WTC11 (cell line): ENCODE measurements around the gene RETREG2. TPM values are rescaled to one million over a fixed set of nuclear protein-coding genes. Genes with fewer than 3 reads are reported as not detected.

ENCODE experiments used
- ATAC-seq: fragments of 200-7000 bp; cut with Tn5 transposase; 2 replicates; pipeline ENCODE4 v1.10.0; 2021; ENCODE audit warnings: mild to moderate bottlenecking, moderate library complexity
- CTCF ChIA-PET: fragments of 300-600 bp; sonication (Branson Sonifier 250); formaldehyde crosslinking; loops from one replicate; lab custom pipeline; 2021; ENCODE audit warnings: antibody characterized with exemption; lab: Charles Lee
- POLR2A ChIA-PET: fragments of 350-600 bp; sonication (Branson Sonifier 250); formaldehyde crosslinking; loops from one replicate; lab custom pipeline; 2021; ENCODE audit warnings: antibody characterized with exemption; lab: Charles Lee
- DNase-seq: peaks from one replicate; pipeline ENCODE4 v3.0.0; 2021; ENCODE audit warnings: low spot score
- H3K27ac Mint-ChIP-seq: 2 replicates; pipeline ENCODE4 v1.8.0; 2021; ENCODE audit warnings: mixed read lengths
- H3K27me3 Mint-ChIP-seq: 2 replicates; pipeline ENCODE4 v1.8.0; 2021; ENCODE audit warnings: low read depth, mild to moderate bottlenecking, moderate library complexity, mixed read lengths
- H3K36me3 Mint-ChIP-seq: 2 replicates; pipeline ENCODE4 v1.8.0; 2021; ENCODE audit warnings: mixed read lengths
- H3K4me1 Mint-ChIP-seq: 2 replicates; pipeline ENCODE4 v1.8.0; 2022; ENCODE audit warnings: mixed read lengths
- H3K4me3 Mint-ChIP-seq: 2 replicates; pipeline ENCODE4 v1.8.0; 2021; ENCODE audit warnings: mild to moderate bottlenecking, moderate library complexity, mixed read lengths
- H3K9me3 Mint-ChIP-seq: 2 replicates; pipeline ENCODE4 v1.8.0; 2021; ENCODE audit warnings: mixed read lengths
- ATF1 ChIP-seq: sonication (generic); formaldehyde crosslinking; IDR thresholded peaks from 2 replicates; pipeline ENCODE4 v1.8.1; 2023; ENCODE audit warnings: mild to moderate bottlenecking, moderate library complexity, missing genetic modification reagents
- ATF3 ChIP-seq: sonication (generic); formaldehyde crosslinking; conservative IDR thresholded peaks from 2 replicates; pipeline ENCODE4 v1.8.1; 2022; ENCODE audit warnings: mild to moderate bottlenecking, missing genetic modification reagents
- E2F5 ChIP-seq: sonication (generic); formaldehyde crosslinking; IDR thresholded peaks from 2 replicates; pipeline ENCODE4 v1.8.1; 2022; ENCODE audit warnings: mild to moderate bottlenecking, moderate library complexity, missing genetic modification reagents
- EMX1 ChIP-seq: fragments of 250-450 bp; sonication (Bioruptor Pico); IDR thresholded peaks from 2 replicates; pipeline ENCODE4 v1.8.0; 2021; ENCODE audit warnings: mild to moderate bottlenecking
- GABPB1 ChIP-seq: sonication (generic); formaldehyde crosslinking; IDR thresholded peaks from 2 replicates; pipeline ENCODE4 v1.8.1; 2023; ENCODE audit warnings: mild to moderate bottlenecking, missing genetic modification reagents
- GRHL2 ChIP-seq: fragments of 250-450 bp; sonication (Bioruptor Pico); IDR thresholded peaks from 2 replicates; pipeline ENCODE4 v1.8.0; 2022; ENCODE audit warnings: mild to moderate bottlenecking, moderate library complexity; ENCODE audit not compliant: insufficient replicate concordance, severe bottlenecking
- GTF2I ChIP-seq: fragments of 250-450 bp; sonication (Bioruptor Pico); conservative IDR thresholded peaks from 2 replicates; pipeline ENCODE4 v1.4.0; 2021; ENCODE audit warnings: mild to moderate bottlenecking
- HMGA2 ChIP-seq: fragments of 250-450 bp; sonication (Bioruptor Pico); IDR thresholded peaks from 2 replicates; pipeline ENCODE4 v1.4.0; 2021; ENCODE audit warnings: mild to moderate bottlenecking, moderate library complexity
- HMGXB4 ChIP-seq: sonication (generic); formaldehyde crosslinking; IDR thresholded peaks from 2 replicates; pipeline ENCODE4 v1.8.1; 2023; ENCODE audit warnings: mild to moderate bottlenecking, moderate library complexity, missing genetic modification reagents
- MXD4 ChIP-seq: fragments of 250-450 bp; sonication (Bioruptor Pico); IDR thresholded peaks from 2 replicates; pipeline ENCODE4 v1.8.0; 2021; ENCODE audit warnings: mild to moderate bottlenecking, moderate library complexity, borderline replicate concordance
- NFYB ChIP-seq: sonication (generic); formaldehyde crosslinking; conservative IDR thresholded peaks from 2 replicates; pipeline ENCODE4 v1.8.0; 2022; ENCODE audit warnings: low read depth, missing genetic modification reagents
- NR1H2 ChIP-seq: sonication (generic); formaldehyde crosslinking; IDR thresholded peaks from 2 replicates; pipeline ENCODE4 v1.9.0; 2021; ENCODE audit warnings: mild to moderate bottlenecking, moderate library complexity, missing genetic modification reagents
- OVOL2 ChIP-seq: fragments of 250-450 bp; sonication (Bioruptor Pico); IDR thresholded peaks from 2 replicates; pipeline ENCODE4 v1.9.0; 2021; ENCODE audit warnings: mild to moderate bottlenecking, borderline replicate concordance
- PREB ChIP-seq: sonication (generic); formaldehyde crosslinking; IDR thresholded peaks from 2 replicates; pipeline ENCODE4 v1.8.1; 2022; ENCODE audit warnings: mild to moderate bottlenecking, missing genetic modification reagents, moderate library complexity, borderline replicate concordance
- RORB ChIP-seq: fragments of 250-450 bp; sonication (Bioruptor Pico); IDR thresholded peaks from 2 replicates; pipeline ENCODE4 v1.9.0; 2021; ENCODE audit warnings: mild to moderate bottlenecking
- SMAD4 ChIP-seq: sonication (generic); formaldehyde crosslinking; IDR thresholded peaks from 2 replicates; pipeline ENCODE4 v1.8.0; 2022; ENCODE audit warnings: mild to moderate bottlenecking, missing genetic modification reagents
- SOX15 ChIP-seq: fragments of 250-450 bp; sonication (Bioruptor Pico); IDR thresholded peaks from 2 replicates; pipeline ENCODE4 v1.9.0; 2021; ENCODE audit warnings: mild to moderate bottlenecking
- ZBTB21 ChIP-seq: sonication (generic); formaldehyde crosslinking; IDR thresholded peaks from 2 replicates; pipeline ENCODE4 v1.8.1; 2023; ENCODE audit warnings: mild to moderate bottlenecking, missing genetic modification reagents, borderline replicate concordance
- ZNF219 ChIP-seq: sonication (generic); formaldehyde crosslinking; IDR thresholded peaks from 2 replicates; pipeline ENCODE4 v1.8.0; 2023; ENCODE audit warnings: missing genetic modification reagents, mild to moderate bottlenecking, borderline replicate concordance
- ZNF263 ChIP-seq: sonication (generic); formaldehyde crosslinking; IDR thresholded peaks from 2 replicates; pipeline ENCODE4 v1.8.1; 2022; ENCODE audit warnings: low read depth, mild to moderate bottlenecking, moderate library complexity, missing genetic modification reagents
- ZNF281 ChIP-seq: sonication (generic); formaldehyde crosslinking; IDR thresholded peaks from 2 replicates; pipeline ENCODE4 v1.8.0; 2023; ENCODE audit warnings: mild to moderate bottlenecking, missing genetic modification reagents
- ZNF317 ChIP-seq: sonication (generic); formaldehyde crosslinking; IDR thresholded peaks from 2 replicates; pipeline ENCODE4 v1.8.1; 2023; ENCODE audit warnings: low read depth, mild to moderate bottlenecking, moderate library complexity, missing genetic modification reagents, borderline replicate concordance
- ZNF416 ChIP-seq: fragments of 250-450 bp; sonication (Bioruptor Pico); IDR thresholded peaks from 2 replicates; pipeline ENCODE4 v1.9.0; 2021; ENCODE audit warnings: mild to moderate bottlenecking, inconsistent platforms
- ZNF512 ChIP-seq: sonication (generic); formaldehyde crosslinking; IDR thresholded peaks from 2 replicates; pipeline ENCODE4 v1.8.1; 2022; ENCODE audit warnings: missing genetic modification reagents, borderline replicate concordance
- ZNF671 ChIP-seq: fragments of 250-450 bp; sonication (Bioruptor Pico); IDR thresholded peaks from 2 replicates; pipeline ENCODE4 v1.8.0; 2021; ENCODE audit warnings: mild to moderate bottlenecking
- total RNA-seq: library from RNA; stranded (reverse); gene quantifications from 3 replicates; pipeline ENCODE4 v1.2.3, GENCODE V29; 2021
- TF ChIP-seq, protein P1 (sequence below): fragments of 250-450 bp; sonication (Bioruptor Pico); IDR thresholded peaks from 2 replicates; pipeline ENCODE4 v2.1.2; 2022; ENCODE audit warnings: mild to moderate bottlenecking, moderate library complexity
- TF ChIP-seq, protein P2 (sequence below): fragments of 250-450 bp; sonication (Bioruptor Pico); IDR thresholded peaks from 2 replicates; pipeline ENCODE4 v1.9.0; 2021; ENCODE audit warnings: moderate library complexity, mild to moderate bottlenecking, inconsistent platforms, borderline replicate concordance

The RETREG2 gene
- total RNA-seq, 1 experiment from 2014 or later = 60.2 TPM

- ChIA-PET CTCF (no interaction called here), POLR2A (no interaction called here)
- no peaks in the 10 kb centered on the region for H3K27me3 Mint-ChIP-seq
- no peaks in the 10 kb centered on the region for H3K9me3 Mint-ChIP-seq
- H3K4me3 Mint-ChIP-seq = no peak overlapping the region
- ATAC-seq = no peak
- peaks cover 59% of the 10 kb centered on the region for H3K36me3 Mint-ChIP-seq
- H3K4me1 Mint-ChIP-seq = peaks cover 16% of the 10 kb centered on the region
- TF ChIP-seq HMGXB4 (CRISPR knock-in tag) = no peak
- no peak for TF ChIP-seq OVOL2 (CRISPR knock-in tag)
- TF ChIP-seq ATF3 (CRISPR knock-in tag) = no peak
- TF ChIP-seq ZNF416 (CRISPR knock-in tag) = no peak
- no peak for TF ChIP-seq GABPB1 (CRISPR knock-in tag)
- TF ChIP-seq SOX15 = no peak
- no peak for TF ChIP-seq E2F5
- no peak for TF ChIP-seq RORB (CRISPR knock-in tag)
- no peak for TF ChIP-seq ZNF263
- TF ChIP-seq HMGA2 = no peak
- no peak for TF ChIP-seq ZNF317 (CRISPR knock-in tag)
- no peak for TF ChIP-seq GRHL2
- TF ChIP-seq ZNF512 (CRISPR knock-in tag) = no peak
- TF ChIP-seq EMX1 (CRISPR knock-in tag) = no peak
- TF ChIP-seq PREB = no peak
- TF ChIP-seq, protein P1, sequence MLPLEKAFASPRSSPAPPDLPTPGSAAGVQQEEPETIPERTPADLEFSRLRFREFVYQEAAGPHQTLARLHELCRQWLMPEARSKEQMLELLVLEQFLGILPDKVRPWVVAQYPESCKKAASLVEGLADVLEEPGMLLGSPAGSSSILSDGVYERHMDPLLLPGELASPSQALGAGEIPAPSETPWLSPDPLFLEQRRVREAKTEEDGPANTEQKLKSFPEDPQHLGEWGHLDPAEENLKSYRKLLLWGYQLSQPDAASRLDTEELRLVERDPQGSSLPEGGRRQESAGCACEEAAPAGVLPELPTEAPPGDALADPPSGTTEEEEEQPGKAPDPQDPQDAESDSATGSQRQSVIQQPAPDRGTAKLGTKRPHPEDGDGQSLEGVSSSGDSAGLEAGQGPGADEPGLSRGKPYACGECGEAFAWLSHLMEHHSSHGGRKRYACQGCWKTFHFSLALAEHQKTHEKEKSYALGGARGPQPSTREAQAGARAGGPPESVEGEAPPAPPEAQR (CRISPR knock-in tag) = no peak
- TF ChIP-seq ZBTB21 (CRISPR knock-in tag) = no peak
- no peak for TF ChIP-seq NFYB (CRISPR knock-in tag)
- no peak for DNase-seq
- H3K27ac Mint-ChIP-seq = no peak overlapping the region
Measured at GRCh38 chr2:219213026-219213415, 34.9 kb downstream of the RETREG2 start.

GRCh38 chr2:219213486-219214071, 35.5 kb downstream of the RETREG2 start:
- Mint-ChIP-seq H3K9me3 (no peaks in the 10 kb centered on the region), H3K27me3 (no peaks in the 10 kb centered on the region), H3K4me3 (no peak overlapping the region), H3K36me3 (peaks cover 54% of the 10 kb centered on the region), H3K27ac (no peak overlapping the region), H3K4me1 (peaks cover 17% of the 10 kb centered on the region)
- no peak for DNase-seq
- ATAC-seq = no peak
- ChIA-PET POLR2A (no interaction called here), CTCF (no interaction called here)
- TF ChIP-seq ZNF281 (CRISPR knock-in tag) (no peak), ATF1 (no peak), ZNF671 (CRISPR knock-in tag) (no peak), MXD4 (CRISPR knock-in tag) (no peak), ZNF219 (CRISPR knock-in tag) (no peak), OVOL2 (CRISPR knock-in tag) (no peak), ZNF317 (CRISPR knock-in tag) (no peak), NR1H2 (no peak), SMAD4 (CRISPR knock-in tag) (no peak), GTF2I (CRISPR knock-in tag) (no peak)
- TF ChIP-seq, protein P2, sequence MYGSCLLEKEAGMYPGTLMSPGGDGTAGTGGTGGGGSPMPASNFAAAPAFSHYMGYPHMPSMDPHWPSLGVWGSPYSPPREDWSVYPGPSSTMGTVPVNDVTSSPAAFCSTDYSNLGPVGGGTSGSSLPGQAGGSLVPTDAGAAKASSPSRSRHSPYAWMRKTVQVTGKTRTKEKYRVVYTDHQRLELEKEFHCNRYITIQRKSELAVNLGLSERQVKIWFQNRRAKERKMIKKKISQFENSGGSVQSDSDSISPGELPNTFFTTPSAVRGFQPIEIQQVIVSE (CRISPR knock-in tag) = no peak
